HK-2 (cell line): Measurements from ENCODE around the gene SCGB1D4.
"Not testable (repeated sequence)": the region's sequence is repeated elsewhere in the genome, so short reads cannot be mapped to it uniquely, and the experiment has no call there.

Experiments used
- DNase-seq: peaks from one replicate; pipeline ENCODE4 v3.0.0-alpha.2; 2018; ENCODE audit not compliant: unreplicated experiment

Gene SCGB1D4

DNA sequence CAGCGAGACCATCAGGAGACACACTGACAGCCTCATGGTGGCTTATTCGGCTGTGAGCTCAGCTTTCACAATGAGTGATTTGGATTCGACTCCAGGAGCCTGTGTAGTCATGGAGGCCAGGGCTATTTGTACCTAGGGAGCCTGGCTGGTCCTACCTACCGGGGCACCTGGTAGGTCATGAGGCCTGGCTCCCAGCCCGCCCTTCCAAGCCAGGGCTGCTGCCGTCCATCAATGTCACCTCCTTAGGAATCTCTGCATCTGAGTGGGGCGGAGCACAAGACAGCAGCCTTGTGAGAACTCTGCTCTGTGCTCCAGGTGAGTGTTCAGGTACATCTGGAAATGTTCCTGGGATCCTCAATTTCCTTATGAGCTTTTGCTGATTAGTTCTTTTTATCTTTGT is at the start of gene SCGB1D4:
Gene SCGB1D4, minus strand, starts transcription at position 101 of the 400 bp plus-strand sequence. Its CDS starts 65 bp downstream, at position 36.
- no peak for DNase-seq

- DNase-seq = no peak
These were observed 47.0 kb upstream of the SCGB1D4 start for GRCh38 chr11:62345861-62346260.

DNA sequence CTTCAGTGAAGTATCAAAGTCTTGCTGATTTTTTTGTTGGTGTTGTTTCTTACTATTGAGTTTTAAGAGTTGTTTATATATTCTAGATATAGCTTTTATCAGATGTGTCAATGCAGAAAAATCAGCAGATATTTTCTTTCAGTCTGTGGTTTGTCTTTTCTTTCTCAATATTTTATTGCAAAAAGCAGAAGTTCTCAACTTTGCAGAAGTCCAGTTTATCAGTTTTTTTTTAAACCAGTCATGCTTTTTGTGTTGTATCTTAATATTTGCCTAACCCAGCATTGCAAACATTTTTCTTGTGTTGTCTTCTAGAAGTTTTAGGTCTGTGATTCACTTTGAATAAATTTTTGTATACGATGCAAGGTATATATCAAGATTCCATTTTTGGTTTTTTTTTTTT is 45.3 kb upstream of the SCGB1D4 start:
- DNase-seq = no peak

- DNase-seq = not testable (repeated sequence)
These were observed 44.8 kb upstream of the SCGB1D4 start for GRCh38 chr11:62343646-62344190.

GRCh38 chr11:62341588-62341987 is 42.7 kb upstream of the SCGB1D4 start:
- no peak for DNase-seq

- DNase-seq = peak; percentile 2
These were observed 41.5 kb upstream of the SCGB1D4 start for GRCh38 chr11:62340269-62340901.

DNA sequence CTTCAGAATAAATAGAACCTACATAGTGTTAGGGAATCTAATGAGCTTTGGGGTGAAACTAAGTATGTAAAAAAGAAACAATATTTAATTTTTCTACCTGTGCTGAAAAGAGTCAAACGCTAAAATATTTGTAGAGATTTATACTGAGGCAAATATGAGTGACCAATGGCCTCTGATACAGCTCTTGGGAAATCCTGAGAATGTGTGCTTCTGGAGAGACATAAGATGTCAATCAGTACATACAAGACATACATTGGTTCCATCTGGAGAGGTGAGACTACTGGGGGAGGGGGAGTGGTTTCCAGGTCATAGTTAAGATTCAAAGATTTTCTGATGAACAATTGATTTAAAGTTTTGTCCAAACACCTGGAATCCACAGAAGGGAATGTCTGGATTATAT is 39.3 kb upstream of the SCGB1D4 start:
- no peak for DNase-seq

- DNase-seq = peak; percentile 75
These were observed 38.7 kb upstream of the SCGB1D4 start, which contains the start of gene ASRGL1 for GRCh38 chr11:62337303-62338181. ASRGL1 (plus strand) TSS chr11:62337448; CDS start chr11:62337978, 530 bp downstream.

GRCh38 chr11:62336949-62337302 is 38.1 kb upstream of the SCGB1D4 start:
- not testable (repeated sequence) for DNase-seq

DNA sequence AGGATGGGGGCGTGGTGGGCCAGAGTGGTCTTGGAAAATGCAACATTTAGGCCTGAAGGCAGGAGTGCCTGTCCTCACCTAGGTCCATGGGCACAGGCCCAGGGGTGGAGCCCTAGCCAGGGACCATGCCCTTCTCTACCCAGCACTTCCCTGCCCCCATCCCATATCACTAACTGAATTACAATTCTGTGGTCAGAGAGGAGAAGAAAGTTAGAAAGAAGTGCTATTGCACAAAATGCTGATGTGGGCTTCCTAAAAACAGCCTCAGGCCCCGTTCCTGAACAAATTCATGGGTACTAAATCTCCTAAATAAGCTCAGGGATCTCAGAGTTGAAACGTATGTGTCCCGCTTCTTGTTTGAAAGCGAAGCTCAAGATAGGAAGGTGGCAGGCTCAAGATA is 34.9 kb upstream of the SCGB1D4 start:
- no peak for DNase-seq

DNA sequence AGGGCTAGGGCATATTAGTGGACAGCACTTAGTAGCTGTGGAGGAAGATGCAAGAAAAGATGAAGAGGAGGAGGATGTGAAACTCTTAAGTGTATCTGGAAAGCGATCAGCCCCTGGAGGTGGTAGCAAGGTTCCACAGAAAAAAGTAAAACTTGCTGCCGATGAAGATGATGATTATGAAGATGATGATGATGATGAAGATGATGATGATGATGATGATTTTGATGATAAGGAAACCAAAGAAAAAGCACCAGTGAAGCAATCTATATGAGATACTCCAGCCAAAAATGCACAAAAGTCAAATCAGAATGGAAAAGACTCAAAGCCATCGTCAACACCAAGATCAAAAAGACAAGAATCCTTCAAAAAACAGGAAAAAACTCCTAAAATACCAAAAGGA is 32.4 kb upstream of the SCGB1D4 start:
- DNase-seq = not testable (repeated sequence)

DNA sequence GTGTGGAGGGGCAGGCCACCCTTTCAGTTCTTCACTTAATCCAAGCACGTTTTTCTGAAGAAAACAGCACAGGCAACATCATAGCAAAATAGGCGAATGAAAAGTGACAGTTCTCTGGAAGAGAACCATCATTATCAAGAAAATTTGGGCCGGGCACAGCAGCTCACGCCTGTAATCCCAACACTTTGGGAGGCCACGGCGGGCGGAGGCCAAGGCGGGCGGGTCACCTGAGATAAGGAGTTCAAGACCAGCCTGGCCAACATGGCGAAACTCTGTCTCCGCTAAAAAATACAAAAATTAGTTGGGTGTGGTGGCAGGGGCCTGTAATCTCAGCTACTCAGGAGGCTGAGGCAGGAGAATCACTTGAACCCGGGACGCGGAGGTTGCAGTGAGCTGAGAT is 28.7 kb upstream of the SCGB1D4 start:
- not testable (repeated sequence) for DNase-seq

DNA sequence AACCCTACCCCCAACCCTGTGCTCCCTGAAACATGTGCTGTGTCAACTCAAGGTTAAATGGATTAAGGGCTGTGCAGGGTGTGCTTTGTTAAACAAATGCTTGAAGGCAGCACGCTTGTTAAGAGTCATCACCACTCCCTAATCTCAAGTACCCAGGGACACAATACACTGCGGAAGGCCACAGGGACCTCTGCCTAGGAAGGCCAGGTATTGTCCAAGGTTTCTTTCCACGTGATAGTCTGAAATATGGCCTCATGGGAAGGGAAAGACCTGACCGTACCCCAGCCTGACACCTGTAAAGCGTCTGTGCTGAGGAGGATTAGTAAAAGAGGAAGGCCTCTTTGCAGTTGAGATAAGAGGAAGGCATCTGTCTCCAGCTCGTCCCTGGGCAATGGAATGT is 27.8 kb upstream of the SCGB1D4 start:
- not testable (repeated sequence) for DNase-seq

DNA sequence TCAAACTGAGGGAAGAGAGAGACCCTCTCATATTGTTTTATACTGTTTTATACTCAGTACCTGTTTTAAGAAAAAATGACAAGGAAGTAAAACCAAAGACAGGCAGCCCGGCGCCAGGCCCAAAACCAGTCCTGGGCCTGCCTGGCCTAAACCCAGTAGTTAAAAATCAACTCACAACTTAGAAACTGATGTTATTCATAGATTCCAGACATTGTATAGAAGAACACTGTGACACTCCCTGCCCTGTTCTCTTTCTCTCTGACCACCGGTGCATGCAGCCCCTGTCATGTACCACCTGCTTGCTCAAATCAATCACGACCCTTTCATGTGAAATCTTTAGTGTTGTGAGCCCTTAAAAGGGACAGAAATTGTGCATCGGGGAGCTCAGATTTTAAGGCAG is 26.9 kb upstream of the SCGB1D4 start:
- DNase-seq = not testable (repeated sequence)

GRCh38 chr11:62324731-62325556 is 26.1 kb upstream of the SCGB1D4 start:
- peak; percentile 10 for DNase-seq

- DNase-seq = no peak
These were observed 23.6 kb upstream of the SCGB1D4 start for GRCh38 chr11:62322524-62322923.

- no peak for DNase-seq
These were observed 16.6 kb upstream of the SCGB1D4 start for GRCh38 chr11:62315431-62315830.

DNA sequence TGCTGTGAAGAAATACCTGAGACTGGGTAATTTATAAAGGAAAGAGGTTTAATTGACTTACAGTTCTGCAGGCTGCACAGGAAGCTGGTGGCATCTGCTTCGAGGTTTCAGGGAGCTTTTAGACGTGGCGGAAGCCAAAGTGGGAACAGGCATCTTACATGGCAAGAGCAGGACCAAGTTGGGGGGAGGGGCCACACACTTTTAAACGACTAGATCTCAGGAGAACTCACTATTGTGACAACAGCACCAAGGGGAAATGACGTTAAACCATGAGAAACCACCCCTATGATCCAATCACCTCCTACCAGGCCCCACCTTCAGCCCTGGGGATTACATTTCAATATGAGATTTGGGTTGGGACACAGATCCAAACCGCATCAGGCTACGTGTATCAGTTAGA is 11.1 kb upstream of the SCGB1D4 start:
- no peak for DNase-seq

- no peak for DNase-seq
These were observed 9.1 kb upstream of the SCGB1D4 start for GRCh38 chr11:62307950-62308349.

DNA sequence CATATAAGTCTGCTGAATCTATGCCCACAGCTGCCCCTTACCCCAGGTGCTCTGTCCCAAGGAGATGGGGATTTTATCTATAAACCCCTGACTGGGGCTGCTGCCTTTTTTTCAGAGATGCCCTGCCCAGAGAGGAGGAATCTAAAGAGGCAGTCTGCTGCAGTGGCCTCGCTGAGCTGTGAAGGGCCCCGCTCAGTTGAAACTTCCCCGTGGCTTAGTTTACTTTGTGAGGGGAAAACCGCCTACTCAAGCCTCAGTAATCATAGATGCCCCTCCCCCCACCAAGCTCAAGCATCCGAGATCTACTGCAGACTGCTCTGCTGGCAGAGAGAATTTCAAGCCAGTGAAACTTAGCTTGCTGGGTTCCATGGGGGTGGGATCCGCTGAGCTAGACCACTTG is 7.4 kb upstream of the SCGB1D4 start:
- no peak for DNase-seq

- no peak for DNase-seq
These were observed 3.4 kb downstream of the SCGB1D4 start for GRCh38 chr11:62295504-62295903.

DNA sequence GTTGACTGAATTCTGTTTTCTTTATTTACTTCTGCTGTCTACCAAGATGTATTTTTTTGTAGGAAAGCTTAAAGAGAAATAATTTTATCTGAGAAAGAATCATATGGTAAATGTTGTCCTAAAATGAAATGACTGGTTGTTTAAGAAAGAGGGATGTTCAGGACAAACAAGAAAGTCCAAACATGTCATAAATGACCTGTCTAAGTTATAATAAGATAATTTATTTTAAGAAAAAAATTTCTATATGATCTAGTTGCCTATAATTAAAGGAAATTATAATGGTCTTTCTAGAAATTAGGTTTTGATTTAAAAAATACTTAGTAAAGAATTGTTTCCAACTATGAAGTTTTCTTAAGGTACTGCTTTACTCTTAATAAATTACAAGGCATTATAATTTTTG is 18.4 kb downstream of the SCGB1D4 start:
- DNase-seq = no peak
